Gastroesophageal sphincter (tissue), 4 donors: ENCODE results near the gene NOL11. TPM values are rescaled to one million over a fixed set of nuclear protein-coding genes. Genes with fewer than 3 reads are reported as not detected.

ENCODE experiments used
- ATAC-seq: fragments of 150-250 bp; one replicate; pipeline ENCODE4 v1.9.1; 2016; ENCODE audit warnings: mild to moderate bottlenecking, moderate library complexity
- H3K27ac ChIP-seq, 4 donors: fragments of 200-600 bp; sonication (generic) in 3 of 4; 1 replicate in 3 of 4; 2 replicates in 1 of 4; pipeline ENCODE4 v1.5.1; 2016 to 2019
- H3K27me3 ChIP-seq: fragments of 200-600 bp; sonication (generic); one replicate; pipeline ENCODE4 v1.5.1; 2019
- H3K36me3 ChIP-seq, 2 donors: fragments of 200-600 bp; sonication (generic); one replicate each; pipeline ENCODE4 v1.5.1; 2019; ENCODE audit warnings: control low read depth in 1 of 2
- H3K4me1 ChIP-seq, 3 donors: fragments of 200-600 bp; sonication (generic); 1 replicate in 2 of 3; 2 replicates in 1 of 3; pipeline ENCODE4 v1.5.1; 2016 to 2019; ENCODE audit warnings: control low read depth in 2 of 3
- H3K4me3 ChIP-seq, 2 donors: fragments of 200-600 bp; sonication (generic); one replicate each; pipeline ENCODE4 v1.5.1; 2019; ENCODE audit warnings: mild to moderate bottlenecking in 1 of 2, moderate library complexity in 1 of 2
- H3K9me3 ChIP-seq, 3 donors: fragments of 200-600 bp; sonication (generic); one replicate each; pipeline ENCODE4 v1.5.1; 2017 to 2019; ENCODE audit warnings: control low read depth in 2 of 3
- EP300 ChIP-seq: sonication (generic); formaldehyde crosslinking; IDR thresholded peaks from one replicate; pipeline ENCODE4 v1.6.1; 2017; ENCODE audit warnings: antibody characterized with exemption, mild to moderate bottlenecking
- POLR2A ChIP-seq, 2 donors: fragments of 450-650 bp; IDR thresholded peaks; one replicate each; pipeline ENCODE4 v1.6.1; 2017; ENCODE audit warnings: antibody characterized with exemption in 2 of 2, mild to moderate bottlenecking in 2 of 2, moderate library complexity in 1 of 2
- POLR2AphosphoS5 ChIP-seq: sonication (generic); formaldehyde crosslinking; IDR thresholded peaks from one replicate; pipeline ENCODE4 v1.6.1; 2017; ENCODE audit warnings: antibody characterized with exemption
- WGBS, 2 donors: methylation state at CpG; one replicate each; pipeline ENCODE4 v1.1.5; 2018; ENCODE audit warnings: low coverage in 1 of 2; 5-methylcytosine and 5-hydroxymethylcytosine counted together
- total RNA-seq, 4 donors: library from RNA; depleted of rRNA; stranded (reverse); fragments of >200 nt; gene quantifications; one replicate each; pipeline ENCODE4 v1.1.0, GENCODE V29; 2016
- TF ChIP-seq, protein P1 (sequence below), 4 experiments: fragments of 200-600 bp in 2 of 4; fragments of 450-650 bp in 2 of 4; sonication (generic) in 1 of 4; IDR thresholded peaks; one replicate each; pipeline ENCODE4 v1.5.1; 2017 to 2019; ENCODE audit warnings: antibody characterized with exemption in 4 of 4, mild to moderate bottlenecking in 2 of 4, moderate library complexity in 2 of 4

NOL11 gene
- total RNA-seq, 4 donors from 2014 or later = 20.5 to 26.2 (median 22.6) TPM

GRCh38 chr17:67733449-67733848 is 15.7 kb downstream of the NOL11 start:
- no peak for ATAC-seq
- H3K27me3 ChIP-seq = no peaks in the 10 kb centered on the region
- H3K4me1 ChIP-seq = no peaks in the 10 kb centered on the region
- no peaks in the 10 kb centered on the region for H3K9me3 ChIP-seq
- no peak overlapping the region for H3K4me3 ChIP-seq
- WGBS, 2 donors = 68 to 79% methylated on average over 2 of the region's 2 CpGs
- H3K36me3 ChIP-seq = peaks cover 0 to 89% of the 10 kb centered on the region in 2 donors
- no peak overlapping the region for H3K27ac ChIP-seq
- TF ChIP-seq EP300 (no peak), POLR2AphosphoS5 (no peak), POLR2A (IDR thresholded peaks at IDR 0.05) (no peak)
- TF ChIP-seq, protein P1, sequence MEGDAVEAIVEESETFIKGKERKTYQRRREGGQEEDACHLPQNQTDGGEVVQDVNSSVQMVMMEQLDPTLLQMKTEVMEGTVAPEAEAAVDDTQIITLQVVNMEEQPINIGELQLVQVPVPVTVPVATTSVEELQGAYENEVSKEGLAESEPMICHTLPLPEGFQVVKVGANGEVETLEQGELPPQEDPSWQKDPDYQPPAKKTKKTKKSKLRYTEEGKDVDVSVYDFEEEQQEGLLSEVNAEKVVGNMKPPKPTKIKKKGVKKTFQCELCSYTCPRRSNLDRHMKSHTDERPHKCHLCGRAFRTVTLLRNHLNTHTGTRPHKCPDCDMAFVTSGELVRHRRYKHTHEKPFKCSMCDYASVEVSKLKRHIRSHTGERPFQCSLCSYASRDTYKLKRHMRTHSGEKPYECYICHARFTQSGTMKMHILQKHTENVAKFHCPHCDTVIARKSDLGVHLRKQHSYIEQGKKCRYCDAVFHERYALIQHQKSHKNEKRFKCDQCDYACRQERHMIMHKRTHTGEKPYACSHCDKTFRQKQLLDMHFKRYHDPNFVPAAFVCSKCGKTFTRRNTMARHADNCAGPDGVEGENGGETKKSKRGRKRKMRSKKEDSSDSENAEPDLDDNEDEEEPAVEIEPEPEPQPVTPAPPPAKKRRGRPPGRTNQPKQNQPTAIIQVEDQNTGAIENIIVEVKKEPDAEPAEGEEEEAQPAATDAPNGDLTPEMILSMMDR (IDR thresholded peaks at IDR 0.05) = no peak

DNA sequence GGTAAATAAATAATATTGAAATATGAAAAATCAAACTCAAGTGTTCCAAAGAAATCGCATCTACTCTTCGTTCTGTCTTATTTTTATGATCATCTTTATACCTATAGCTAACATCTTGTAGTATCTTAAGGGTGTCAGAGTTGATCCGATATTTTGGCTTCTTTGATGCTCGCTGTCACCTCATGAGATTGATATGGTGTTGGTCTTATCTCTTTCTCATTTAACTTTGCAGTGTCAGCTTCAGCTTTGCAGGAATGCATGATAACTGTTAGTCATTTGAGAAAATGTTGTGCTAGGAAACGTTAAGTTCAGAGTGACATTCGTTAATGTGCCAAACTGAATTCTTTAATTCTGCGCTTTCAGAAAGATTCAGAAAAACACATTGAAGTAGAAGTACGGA is 19.4 kb downstream of the NOL11 start:
- no peaks in the 10 kb centered on the region for H3K9me3 ChIP-seq
- no peaks in the 10 kb centered on the region for H3K27me3 ChIP-seq
- no peak overlapping the region for H3K4me3 ChIP-seq
- 78 to 83% methylated on average over 8 of the region's 8 CpGs for WGBS, 2 donors
- no peak for ATAC-seq
- peaks cover 12 to 91% of the 10 kb centered on the region in 2 donors for H3K36me3 ChIP-seq
- TF ChIP-seq EP300 (no peak), POLR2A (IDR thresholded peaks at IDR 0.05) (no peak), POLR2AphosphoS5 (no peak)
- TF ChIP-seq, protein P1 (IDR thresholded peaks at IDR 0.05) = no peak
- no peak overlapping the region for H3K27ac ChIP-seq
- H3K4me1 ChIP-seq = no peaks in the 10 kb centered on the region

DNA sequence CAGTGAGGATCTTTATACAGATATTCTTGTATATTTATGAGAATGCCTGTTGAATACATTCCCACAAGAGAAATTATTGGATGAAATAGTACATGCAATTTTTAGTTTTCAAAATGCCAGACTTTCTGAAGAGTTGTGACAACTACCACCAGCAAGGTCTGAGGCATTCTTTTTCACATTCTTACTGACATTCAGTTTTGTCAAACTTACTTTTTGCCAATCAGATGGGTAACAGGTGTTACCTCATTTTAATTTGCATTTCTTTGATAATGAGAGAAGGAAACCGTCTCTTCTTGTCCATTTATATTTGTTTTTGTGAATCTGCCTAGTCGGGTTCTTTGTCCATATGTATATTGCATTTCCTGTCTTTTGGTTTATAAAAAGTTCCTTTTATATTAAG is 24.3 kb downstream of the NOL11 start:
- H3K4me1 ChIP-seq = no peaks in the 10 kb centered on the region
- H3K27me3 ChIP-seq = no peaks in the 10 kb centered on the region
- ATAC-seq = no peak
- no peak overlapping the region for H3K27ac ChIP-seq
- 80 to 96% methylated on average over 2 of the region's 2 CpGs for WGBS, 2 donors
- H3K4me3 ChIP-seq = no peak overlapping the region
- H3K9me3 ChIP-seq = no peaks in the 10 kb centered on the region
- peaks cover 14 to 100% of the 10 kb centered on the region in 2 donors for H3K36me3 ChIP-seq
- TF ChIP-seq, protein P1 (IDR thresholded peaks at IDR 0.05) = no peak
- no peak for TF ChIP-seq POLR2AphosphoS5
- TF ChIP-seq POLR2A (IDR thresholded peaks at IDR 0.05) = no peak
- no peak for TF ChIP-seq EP300

DNA sequence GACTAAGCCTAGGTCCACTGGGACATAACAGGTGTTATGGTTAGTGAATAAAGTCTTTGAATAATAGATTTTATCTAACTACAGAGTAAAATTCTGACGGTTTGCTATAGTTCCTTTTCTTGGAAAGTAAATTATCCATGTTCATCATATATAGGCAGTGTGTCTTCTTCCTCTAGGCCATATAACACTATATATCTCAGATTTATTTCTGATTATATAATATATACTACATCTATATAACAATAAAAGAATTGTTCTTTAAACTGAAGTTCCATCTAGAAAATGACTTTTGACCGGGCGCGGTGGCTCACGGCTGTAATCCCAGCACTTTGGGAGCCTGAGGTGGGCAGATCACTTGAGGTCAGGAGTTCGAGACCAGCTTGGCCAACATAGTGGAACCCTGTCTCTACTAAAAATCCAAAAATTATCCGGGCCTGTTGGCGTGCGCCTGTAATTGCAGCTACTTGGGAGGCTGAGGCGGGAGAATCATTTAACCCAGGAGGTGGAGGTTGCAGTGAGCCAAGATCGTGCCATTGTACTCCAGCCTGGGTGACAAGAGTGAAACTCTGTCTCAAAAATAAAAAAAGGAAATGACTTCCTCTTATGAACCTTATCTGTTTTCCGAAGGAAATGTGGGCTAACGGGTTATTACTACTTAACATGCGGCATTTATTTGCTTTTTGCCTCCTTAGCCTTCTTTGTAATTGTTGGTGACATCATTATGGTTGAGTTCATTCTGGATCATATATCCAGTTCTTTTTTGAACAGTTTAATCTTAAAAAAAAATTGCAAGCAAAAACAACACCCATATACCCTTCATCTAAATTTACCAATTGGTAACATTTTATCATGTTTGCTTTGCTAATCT is 29.2 kb downstream of the NOL11 start:
- Histone ChIP-seq H3K9me3 (no peaks in the 10 kb centered on the region), H3K27me3 (no peaks in the 10 kb centered on the region), H3K36me3 (peaks cover 2 to 99% of the 10 kb centered on the region in 2 donors), H3K4me1 (peaks cover 0 to 6% (median 0%) of the 10 kb centered on the region in 3 donors), H3K4me3 (no peak overlapping the region), H3K27ac (no peak overlapping the region)
- WGBS, 2 donors = 73 to 76% methylated on average over 9 to 10 of the region's 14 CpGs
- TF ChIP-seq POLR2A (IDR thresholded peaks at IDR 0.05) (no peak), POLR2AphosphoS5 (no peak), EP300 (no peak)
- TF ChIP-seq, protein P1 (IDR thresholded peaks at IDR 0.05) = no peak
- ATAC-seq = no peak
